SK-N-MC (cell line): Measurements from ENCODE around the gene PDE11A.

ENCODE experiments used
- EZH2 ChIP-seq: fragments of 200-600 bp; sonication (generic); IDR thresholded peaks from one replicate; pipeline ENCODE4 v1.6.1; 2017; ENCODE audit warnings: antibody characterized with exemption
- POLR2AphosphoS5 ChIP-seq: IDR thresholded peaks from 2 replicates; pipeline ENCODE4 v1.6.1; 2012; ENCODE audit warnings: mild to moderate bottlenecking, low read depth, low read length, borderline replicate concordance

GRCh38 chr2:178005756-178006155 lies 66.8 kb downstream of the PDE11A start:
- TF ChIP-seq EZH2 (no peak), POLR2AphosphoS5 (no peak)
